ENCODE data around the gene SDK1.

DNA sequence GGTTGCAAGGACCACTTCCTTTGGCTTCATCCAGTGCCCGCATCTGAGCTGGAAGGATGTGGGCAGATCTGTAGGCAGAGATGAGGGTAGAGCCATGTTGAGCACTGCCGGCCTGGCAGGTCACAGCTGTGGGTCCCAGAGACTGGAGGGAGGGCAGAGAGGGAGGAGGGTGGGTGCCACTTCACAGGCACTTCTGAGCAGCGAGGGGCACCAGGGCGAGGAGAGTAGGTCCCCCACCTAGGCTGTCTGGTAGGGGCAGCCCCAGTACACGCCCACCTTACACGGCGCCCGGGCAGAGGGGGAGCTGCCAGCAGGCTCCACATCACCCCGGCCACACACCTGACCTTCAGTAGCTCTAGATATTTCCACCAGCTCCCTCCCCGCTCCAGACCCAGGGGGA is 908.1 kb downstream of the SDK1 start:
- TF ChIP-seq, protein P1, sequence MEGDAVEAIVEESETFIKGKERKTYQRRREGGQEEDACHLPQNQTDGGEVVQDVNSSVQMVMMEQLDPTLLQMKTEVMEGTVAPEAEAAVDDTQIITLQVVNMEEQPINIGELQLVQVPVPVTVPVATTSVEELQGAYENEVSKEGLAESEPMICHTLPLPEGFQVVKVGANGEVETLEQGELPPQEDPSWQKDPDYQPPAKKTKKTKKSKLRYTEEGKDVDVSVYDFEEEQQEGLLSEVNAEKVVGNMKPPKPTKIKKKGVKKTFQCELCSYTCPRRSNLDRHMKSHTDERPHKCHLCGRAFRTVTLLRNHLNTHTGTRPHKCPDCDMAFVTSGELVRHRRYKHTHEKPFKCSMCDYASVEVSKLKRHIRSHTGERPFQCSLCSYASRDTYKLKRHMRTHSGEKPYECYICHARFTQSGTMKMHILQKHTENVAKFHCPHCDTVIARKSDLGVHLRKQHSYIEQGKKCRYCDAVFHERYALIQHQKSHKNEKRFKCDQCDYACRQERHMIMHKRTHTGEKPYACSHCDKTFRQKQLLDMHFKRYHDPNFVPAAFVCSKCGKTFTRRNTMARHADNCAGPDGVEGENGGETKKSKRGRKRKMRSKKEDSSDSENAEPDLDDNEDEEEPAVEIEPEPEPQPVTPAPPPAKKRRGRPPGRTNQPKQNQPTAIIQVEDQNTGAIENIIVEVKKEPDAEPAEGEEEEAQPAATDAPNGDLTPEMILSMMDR (IDR thresholded peaks at IDR 0.05; ENCODE audit: low read depth, low read length, poor library complexity, severe bottlenecking): no peak
- TF ChIP-seq EZH2phosphoT487 (IDR thresholded peaks at IDR 0.05; ENCODE audit: borderline replicate concordance, low read length): no peak

Data from DOHH2 (cell line).